Measurements from ENCODE around the gene WNT8A. TPM values are rescaled to one million over a fixed set of nuclear protein-coding genes. Genes with fewer than 3 reads are reported as not detected.
"Not testable (repeated sequence)": the region's sequence is repeated elsewhere in the genome, so short reads cannot be mapped to it uniquely, and the experiment has no call there.

WNT8A gene
- total RNA-seq, 2 experiments from 2014 or later = not detected

DNA sequence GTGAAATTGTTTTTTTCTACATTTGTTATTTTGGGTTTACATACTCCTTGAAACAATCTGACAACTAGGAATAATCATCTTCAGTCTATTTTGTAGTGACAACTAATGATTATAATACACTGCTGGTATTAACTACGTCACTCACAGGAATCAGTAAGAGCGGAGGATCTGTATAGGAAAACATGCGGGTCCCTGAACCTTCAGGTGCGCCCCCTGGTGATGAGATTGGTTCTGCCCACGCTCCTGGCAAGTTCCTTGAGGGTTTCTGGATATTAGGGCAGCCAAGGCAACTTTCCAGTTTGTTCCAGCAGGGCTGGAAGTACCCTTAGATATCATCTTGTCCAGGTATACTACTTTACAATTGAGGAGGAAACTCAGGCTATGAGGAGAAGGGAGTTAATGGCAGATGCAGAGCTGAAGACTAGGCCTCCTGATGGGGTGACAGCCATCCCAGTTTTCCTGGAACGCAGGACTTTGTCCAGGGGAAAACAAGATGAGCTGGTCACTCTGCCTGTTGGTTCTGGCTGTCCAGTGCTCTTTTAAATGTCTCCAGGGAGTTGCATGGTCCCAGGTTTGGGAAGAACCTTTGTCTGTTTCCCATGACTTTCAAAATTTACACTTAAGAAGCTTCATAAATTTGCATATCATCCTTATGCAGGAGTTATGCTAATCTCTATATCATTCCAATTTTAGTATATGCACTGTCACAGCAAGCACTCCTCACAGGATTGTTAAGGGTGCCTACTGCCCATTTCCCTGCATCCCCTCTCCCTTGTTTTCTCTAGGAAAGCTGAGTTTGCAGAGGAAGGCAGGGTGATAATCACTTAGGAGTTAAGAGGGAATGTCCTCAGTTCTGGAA is 14.9 kb upstream of the WNT8A start:
- Mint-ChIP-seq H3K27ac (no peak overlapping the region), H3K36me3 (ENCODE audit: low read depth) (no peaks in the 10 kb centered on the region), H3K4me3 (no peak overlapping the region), H3K27me3 (no peaks in the 10 kb centered on the region), H3K4me1 (ENCODE audit: low read depth) (peaks cover 3% of the 10 kb centered on the region), H3K9me3 (no peaks in the 10 kb centered on the region)
- peak; percentile 76 for ATAC-seq
- ChIA-PET CTCF (interaction anchor here (0.6 to 7.7 kb wide), 46 partner anchors 8 to 439 kb away, joined by 3 to 226 read pairs (median 4); partner anchors contain the start of genes FAM13B, PKD2L2 and WNT8A), POLR2A (interaction anchor here (0.8 to 1.0 kb wide), 2 partner anchors 32 to 39 kb away, joined by 3 to 4 read pairs; no protein-coding TSS in a partner anchor)
- DNase-seq = peak; percentile 84
- intact Hi-C loops (cut with micrococcal nuclease) = loop anchor here (1.0 to 5.0 kb wide), 3 partner anchors 33 to 437 kb away; no protein-coding TSS in a partner anchor
- TF ChIP-seq, protein P1, sequence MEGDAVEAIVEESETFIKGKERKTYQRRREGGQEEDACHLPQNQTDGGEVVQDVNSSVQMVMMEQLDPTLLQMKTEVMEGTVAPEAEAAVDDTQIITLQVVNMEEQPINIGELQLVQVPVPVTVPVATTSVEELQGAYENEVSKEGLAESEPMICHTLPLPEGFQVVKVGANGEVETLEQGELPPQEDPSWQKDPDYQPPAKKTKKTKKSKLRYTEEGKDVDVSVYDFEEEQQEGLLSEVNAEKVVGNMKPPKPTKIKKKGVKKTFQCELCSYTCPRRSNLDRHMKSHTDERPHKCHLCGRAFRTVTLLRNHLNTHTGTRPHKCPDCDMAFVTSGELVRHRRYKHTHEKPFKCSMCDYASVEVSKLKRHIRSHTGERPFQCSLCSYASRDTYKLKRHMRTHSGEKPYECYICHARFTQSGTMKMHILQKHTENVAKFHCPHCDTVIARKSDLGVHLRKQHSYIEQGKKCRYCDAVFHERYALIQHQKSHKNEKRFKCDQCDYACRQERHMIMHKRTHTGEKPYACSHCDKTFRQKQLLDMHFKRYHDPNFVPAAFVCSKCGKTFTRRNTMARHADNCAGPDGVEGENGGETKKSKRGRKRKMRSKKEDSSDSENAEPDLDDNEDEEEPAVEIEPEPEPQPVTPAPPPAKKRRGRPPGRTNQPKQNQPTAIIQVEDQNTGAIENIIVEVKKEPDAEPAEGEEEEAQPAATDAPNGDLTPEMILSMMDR (IDR thresholded peaks at IDR 0.05) = peak; percentile 90

DNA sequence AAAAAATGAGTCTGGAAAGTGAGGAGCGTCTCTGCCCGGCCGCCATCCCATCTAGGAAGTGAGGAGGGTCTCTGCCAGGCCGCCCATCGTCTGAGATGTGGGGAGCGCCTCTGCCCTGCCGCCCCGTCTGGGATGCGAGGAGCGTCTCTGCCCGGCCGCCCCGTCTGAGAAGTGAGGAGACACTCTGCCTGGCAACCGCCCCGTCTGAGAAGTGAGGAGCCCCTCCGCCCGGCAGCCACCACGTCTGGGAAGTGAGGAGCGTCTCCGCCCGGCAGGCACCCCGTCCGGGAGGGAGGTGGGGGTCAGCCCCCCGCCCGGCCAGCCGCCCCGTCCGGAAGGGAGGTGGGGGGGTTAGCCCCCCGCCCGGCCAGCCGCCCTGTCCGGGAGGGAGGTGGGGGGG is 13.8 kb upstream of the WNT8A start:
- H3K36me3 Mint-ChIP-seq (ENCODE audit: low read depth); H3K4me1 Mint-ChIP-seq (ENCODE audit: low read depth); DNase-seq; H3K27ac Mint-ChIP-seq; POLR2A ChIA-PET; ATAC-seq; H3K27me3 Mint-ChIP-seq; H3K9me3 Mint-ChIP-seq; H3K4me3 Mint-ChIP-seq; intact Hi-C loops (cut with micrococcal nuclease): not testable (repeated sequence)
- CTCF ChIA-PET = interaction anchor here (0.9 to 7.7 kb wide), 17 partner anchors 9 to 440 kb away, joined by 3 to 226 read pairs (median 9); partner anchors contain the start of genes FAM13B and PKD2L2

DNA sequence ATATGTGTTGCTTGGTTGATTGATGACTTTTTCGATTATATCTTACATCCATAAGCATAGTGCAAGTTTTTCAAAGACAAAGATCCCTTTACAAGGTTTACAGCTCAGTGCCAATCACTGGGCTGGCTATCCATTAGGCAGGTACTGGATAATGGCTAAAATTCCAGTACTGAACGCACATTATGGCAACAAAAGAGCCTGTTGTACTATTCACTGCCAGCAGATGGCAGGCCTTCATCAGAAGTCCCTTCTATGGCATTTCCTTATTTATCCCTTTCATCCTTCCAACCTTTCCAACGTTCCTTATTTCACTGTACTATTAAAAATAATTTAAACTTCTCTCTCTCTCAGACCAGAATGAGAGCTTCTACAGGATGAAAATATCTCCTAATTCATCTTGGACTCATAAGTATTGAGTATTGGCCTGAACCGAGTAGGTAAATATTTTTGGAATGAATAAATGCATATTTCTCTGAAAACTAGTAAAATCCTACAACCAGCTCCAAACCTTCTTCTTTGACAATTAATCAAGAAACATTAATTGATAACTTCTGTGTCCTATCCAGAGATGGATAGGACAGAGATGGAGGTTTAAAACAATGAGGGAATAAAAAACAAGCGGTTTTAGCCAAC is 6.7 kb upstream of the WNT8A start:
- POLR2A ChIA-PET = no interaction called here
- CTCF ChIA-PET = interaction anchor here (0.7 to 8.7 kb wide), 44 partner anchors 9 to 448 kb away, joined by 3 to 159 read pairs (median 4); partner anchors contain the start of genes FAM13B, NME5 and PKD2L2
- TF ChIP-seq, protein P1 (IDR thresholded peaks at IDR 0.05) = peak; percentile 98
- intact Hi-C loops (cut with micrococcal nuclease) = loop anchor here (1.0 kb wide), 1 partner anchor 56 kb away; no protein-coding TSS in a partner anchor
- Mint-ChIP-seq H3K36me3 (ENCODE audit: low read depth) (no peaks in the 10 kb centered on the region), H3K27me3 (no peaks in the 10 kb centered on the region), H3K4me3 (no peak overlapping the region), H3K4me1 (ENCODE audit: low read depth) (peaks cover 14% of the 10 kb centered on the region), H3K27ac (no peak overlapping the region), H3K9me3 (no peaks in the 10 kb centered on the region)
- ATAC-seq (peak; percentile 31), DNase-seq (peak; percentile 74)

DNA sequence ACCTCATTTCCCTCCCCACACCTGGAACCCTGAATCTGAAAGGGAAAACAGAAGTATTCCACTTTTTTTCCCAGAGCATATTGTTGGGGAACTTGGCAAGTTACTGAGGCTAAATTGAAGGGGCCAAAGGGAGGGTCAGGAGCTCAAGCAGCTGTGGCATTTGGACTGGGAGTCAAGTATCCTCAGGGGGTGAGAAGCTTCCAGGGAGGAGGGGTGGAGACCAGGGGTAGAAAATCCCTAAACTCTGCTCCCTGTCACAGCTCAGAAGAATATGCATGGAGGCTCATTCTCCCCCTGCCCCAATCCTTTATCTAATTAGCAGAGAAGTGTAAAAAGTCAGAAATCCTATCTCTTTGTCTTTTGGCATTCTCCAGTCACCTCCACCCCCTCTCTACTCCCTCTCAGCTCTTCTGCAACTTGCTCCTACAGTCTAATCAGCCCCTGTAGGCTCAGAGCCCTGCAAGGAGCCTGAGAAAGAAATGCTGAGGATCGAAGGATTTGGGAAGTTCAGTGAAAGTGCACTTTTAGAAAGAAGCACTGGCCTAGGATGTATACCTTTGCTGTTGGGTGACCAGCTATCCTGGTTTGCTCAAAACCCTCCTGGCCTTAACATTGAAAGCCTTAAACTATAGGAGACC is 5.7 kb upstream of the WNT8A start:
- H3K27me3 Mint-ChIP-seq = no peaks in the 10 kb centered on the region
- H3K9me3 Mint-ChIP-seq = no peaks in the 10 kb centered on the region
- ChIA-PET CTCF (interaction anchor here (0.6 to 8.7 kb wide), 36 partner anchors 10 to 380 kb away, joined by 3 to 159 read pairs (median 4); partner anchors contain the start of genes FAM13B and NME5), POLR2A (interaction anchor here (0.6 to 0.7 kb wide), 2 partner anchors 55 to 65 kb away, joined by 3 read pairs; no protein-coding TSS in a partner anchor)
- ATAC-seq = no peak
- H3K36me3 Mint-ChIP-seq (ENCODE audit: low read depth) = no peaks in the 10 kb centered on the region
- H3K4me1 Mint-ChIP-seq (ENCODE audit: low read depth) = peaks cover 14% of the 10 kb centered on the region
- no peak overlapping the region for H3K27ac Mint-ChIP-seq
- no peak overlapping the region for H3K4me3 Mint-ChIP-seq
- intact Hi-C loops (cut with micrococcal nuclease) = no loop called here
- TF ChIP-seq, protein P1 (IDR thresholded peaks at IDR 0.05) = no peak
- DNase-seq = no peak

DNA sequence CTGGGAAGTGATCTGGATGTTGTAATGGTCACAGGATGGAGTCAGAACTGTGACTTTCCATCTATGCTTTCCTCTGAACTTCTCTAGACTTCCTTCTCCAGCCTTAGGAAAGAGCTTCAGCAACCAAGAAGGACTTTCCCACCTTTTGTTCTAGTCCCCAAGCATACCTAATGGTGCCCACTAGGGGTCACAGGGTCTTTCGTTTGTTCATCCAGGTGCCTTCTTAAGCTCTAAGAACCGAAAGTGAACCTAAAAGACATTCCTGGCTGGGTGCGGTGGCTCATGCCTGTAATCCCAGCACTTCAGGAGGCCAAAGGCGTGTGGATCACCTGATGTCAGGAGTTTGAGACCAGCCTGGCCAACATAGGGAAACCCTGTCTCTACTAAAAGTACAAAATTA is 1.8 kb upstream of the WNT8A start:
- CTCF ChIA-PET = interaction anchor here (0.8 to 8.7 kb wide), 10 partner anchors 8 to 422 kb away, joined by 3 to 159 read pairs (median 4); partner anchors contain the start of gene NME5
- TF ChIP-seq, protein P1 (IDR thresholded peaks at IDR 0.05) = no peak
- peaks cover 14% of the 10 kb centered on the region for H3K4me1 Mint-ChIP-seq (ENCODE audit: low read depth)
- no peaks in the 10 kb centered on the region for H3K27me3 Mint-ChIP-seq
- peak; percentile 7 for DNase-seq
- H3K9me3 Mint-ChIP-seq = no peaks in the 10 kb centered on the region
- H3K27ac Mint-ChIP-seq = peak overlapping the region; percentile 7
- no peaks in the 10 kb centered on the region for H3K36me3 Mint-ChIP-seq (ENCODE audit: low read depth)
- ATAC-seq = no peak
- intact Hi-C loops (cut with micrococcal nuclease) = no loop called here
- POLR2A ChIA-PET = interaction anchor here (0.6 to 1.1 kb wide), 2 partner anchors 29 to 162 kb away, joined by 3 to 5 read pairs; no protein-coding TSS in a partner anchor
- H3K4me3 Mint-ChIP-seq = no peak overlapping the region
